GM12878 (cell line): ENCODE results near the gene SLA2. TPM values are rescaled to one million over a fixed set of nuclear protein-coding genes. Genes with fewer than 3 reads are reported as not detected.

Source experiments
- ATAC-seq: fragments of 200-7000 bp; cut with Tn5 transposase; 3 replicates; pipeline ENCODE4 v1.9.1; 2020; ENCODE audit warnings: mild to moderate bottlenecking, moderate library complexity
- BruUV-seq: library from RNA; stranded (reverse); fragments of 400-500 nt; replicated peaks from 2 replicates; lab custom pipeline; 2021; lab: Mats Ljungman, UMichigan
- CTCF ChIA-PET: fragments of 300-600 bp; sonication (Branson Sonifier 250); formaldehyde crosslinking; extraction: SDS; loops from one replicate; lab custom pipeline; 2021; ENCODE audit warnings: inconsistent platforms; lab: Yijun Ruan, JAX
- POLR2A ChIA-PET: fragments of 350-600 bp; formaldehyde crosslinking; extraction: SDS; loops from one replicate; lab custom pipeline; 2021; ENCODE audit warnings: inconsistent platforms; lab: Charles Lee
- RAD21 ChIA-PET: fragments of 300-600 bp; sonication (Branson Sonifier 250); formaldehyde crosslinking; loops from one replicate; lab custom pipeline; 2023; ENCODE audit warnings: antibody characterized with exemption; ENCODE audit not compliant: unreplicated experiment; lab: Charles Lee
- SMC1A ChIA-PET: fragments of 300-600 bp; sonication (Branson Sonifier 250); formaldehyde crosslinking; loops from one replicate; lab custom pipeline; 2023; ENCODE audit not compliant: unreplicated experiment, uncharacterized antibody; lab: Charles Lee
- DNase-seq: peaks from one replicate; pipeline ENCODE4 v3.0.0-alpha.2; 2011; ENCODE audit warnings: low read depth, low spot score
- FAIRE-seq: peaks from 3 replicates; lab custom pipeline; 2011; peaks lifted over from hg19 to GRCh38; lab: Jason Lieb, UNC
- H2AFZ ChIP-seq: 2 replicates; pipeline ENCODE4 v1.6.0; 2011; ENCODE audit warnings: low read depth, low read length, control low read depth; ENCODE audit not compliant: control insufficient read depth
- H3K27ac ChIP-seq: 2 replicates; pipeline ENCODE4 v1.5.1; 2011; ENCODE audit warnings: control low read depth; ENCODE audit not compliant: control insufficient read depth, insufficient read depth
- H3K27me3 ChIP-seq, 2 experiments: replicated peaks in 1 of 2; 2 replicates each; pipeline versions ENCODE4 v1.6.0 to v1.6.1; 2011; ENCODE audit warnings: low read length in 1 of 2; ENCODE audit not compliant: control insufficient read depth in 2 of 2, insufficient read depth in 2 of 2
- H3K36me3 ChIP-seq, 2 experiments: 2 replicates each; pipeline ENCODE4 v1.5.1; 2011; ENCODE audit warnings: low read length in 1 of 2; ENCODE audit not compliant: control insufficient read depth in 2 of 2, insufficient read depth in 2 of 2
- H3K4me1 ChIP-seq: 2 replicates; pipeline ENCODE4 v1.6.1; 2011; ENCODE audit warnings: mild to moderate bottlenecking, low read length, moderate library complexity, mixed read lengths; ENCODE audit not compliant: control insufficient read depth, insufficient read depth
- H3K4me2 ChIP-seq: 2 replicates; pipeline ENCODE4 v1.6.0; 2011; ENCODE audit warnings: control low read depth; ENCODE audit not compliant: control insufficient read depth, insufficient read depth
- H3K4me3 ChIP-seq: fragments of 200-600 bp; sonication (generic); 2 replicates; pipeline ENCODE4 v1.5.1; 2016
- H3K79me2 ChIP-seq: 2 replicates; pipeline ENCODE4 v1.6.0; 2011; ENCODE audit warnings: low read length; ENCODE audit not compliant: control insufficient read depth, insufficient read depth
- H3K9ac ChIP-seq: 2 replicates; pipeline ENCODE4 v1.8.0; 2011; ENCODE audit warnings: low read length, control low read depth, mixed read lengths; ENCODE audit not compliant: control insufficient read depth, insufficient read depth
- H3K9me3 ChIP-seq: replicated peaks from 3 replicates; pipeline ENCODE4 v1.5.1; 2011; ENCODE audit warnings: mild to moderate bottlenecking, low read length; ENCODE audit not compliant: control insufficient read depth, insufficient read depth
- H4K20me1 ChIP-seq: 2 replicates; pipeline ENCODE4 v1.6.0; 2011; ENCODE audit not compliant: control insufficient read depth, insufficient read depth
- KLF5 ChIP-seq: fragments of 450-650 bp; IDR thresholded peaks from 2 replicates; pipeline ENCODE4 v1.6.1; 2014; ENCODE audit warnings: mild to moderate bottlenecking; ENCODE audit not compliant: partially characterized antibody
- MTA3 ChIP-seq: IDR thresholded peaks from 2 replicates; pipeline ENCODE4 v1.6.1; 2012; ENCODE audit warnings: low read length, inconsistent platforms, borderline replicate concordance
- PRDM15 ChIP-seq: fragments of 450-650 bp; formaldehyde crosslinking; IDR thresholded peaks from 2 replicates; pipeline ENCODE4 v1.4.0; 2020; ENCODE audit warnings: mild to moderate bottlenecking, moderate library complexity
- ZNF217 ChIP-seq: fragments of 450-650 bp; IDR thresholded peaks from 2 replicates; pipeline ENCODE4 v1.6.1; 2017; ENCODE audit warnings: antibody characterized with exemption, mild to moderate bottlenecking
- ZNF384 ChIP-seq: IDR thresholded peaks from 2 replicates; pipeline ENCODE4 v1.6.1; 2012; ENCODE audit warnings: low read depth, mild to moderate bottlenecking, low read length, improper control_type of control experiment, borderline replicate concordance
- WGBS: methylation state at CpG from one replicate; pipeline ENCODE4 v1.1.6; 2016; ENCODE audit warnings: low lambda C conversion rate; ENCODE audit not compliant: insufficient replicate concordance, insufficient coverage; ENCODE audit errors: missing lambda C conversion rate; 5-methylcytosine and 5-hydroxymethylcytosine counted together
- in situ Hi-C: fragments of 300-500 bp; cut with MboI; formaldehyde crosslinking; loops from 9 replicates; pipeline ENCODE4 v1.14.3; 2018; ENCODE audit warnings: mixed read lengths
- intact Hi-C: fragments of 100-400 bp; cut with micrococcal nuclease; formaldehyde crosslinking; loops from one replicate; pipeline ENCODE4 v1.14.2; 2022; ENCODE audit not compliant: unreplicated experiment
- polyA plus RNA-seq, 11 experiments: library from polyadenylated mRNA; depleted of rRNA in 4 of 11; unstranded in 6 of 11; stranded (reverse) in 5 of 11; fragments of >200 nt; fragmentation: Nextera tagmentation in 4 of 11; fragmentation: Illumina TruSeq in 1 of 11; extraction: Ambion mirVana in 4 of 11; extraction: Trizol in 1 of 11; gene quantifications; 1 replicate in 1 of 11; 2 replicates in 10 of 11; pipeline versions ENCODE4 v1.2.1 to v1.2.3, GENCODE V29; 2011 to 2016; ENCODE audit warnings: inconsistent platforms in 2 of 11, missing spikeins in 2 of 11, low read depth in 1 of 11
- total RNA-seq, 4 experiments: library from RNA; depleted of rRNA in 3 of 4; stranded (reverse); fragments of >200 nt in 3 of 4; fragmentation: Illumina TruSeq in 1 of 4; extraction: Trizol in 1 of 4; gene quantifications; 2 replicates each; pipeline versions ENCODE4 v1.2.1 to v1.2.3, GENCODE V29; 2013 to 2021

The SLA2 gene
- total and polyA plus RNA-seq, 10 of the 15 experiments (the other 5 are each of a cell fraction or from before 2014, with no cell fraction given): 0.29 to 3.3 (median 1.4) TPM

- Histone ChIP-seq H3K9ac (no peak overlapping the region), H3K79me2 (no peaks in the 10 kb centered on the region), H4K20me1 (no peaks in the 10 kb centered on the region), H3K4me3 (no peak overlapping the region)
- intact Hi-C loops: no loop called here
- TF ChIP-seq PRDM15 (CRISPR knock-in tag) (no peak), KLF5 (no peak), ZNF384 (no peak), MTA3 (no peak), ZNF217 (no peak)
- TF ChIP-seq, all 136 proteins: peak for 0
- Histone ChIP-seq H3K4me1 (peaks cover 16% of the 10 kb centered on the region), H3K36me3 (no peaks in the 10 kb centered on the region), H3K27ac (no peak overlapping the region), H3K9me3 (no peaks in the 10 kb centered on the region), H3K27me3 (no peaks in the 10 kb centered on the region), H3K4me2 (no peak overlapping the region), H2AFZ (no peak overlapping the region; the same call in 1 of the 2 replicates)
- ChIA-PET POLR2A (no interaction called here), CTCF (interaction anchor here (0.5 to 1.7 kb wide), 4 partner anchors 10 to 240 kb away, joined by 3 to 7 read pairs (median 4); no protein-coding TSS in a partner anchor), SMC1A (interaction anchor here (0.6 to 1.1 kb wide), 3 partner anchors 8 to 34 kb away, joined by 3 to 4 read pairs (median 3); no protein-coding TSS in a partner anchor), RAD21 (interaction anchor here (0.7 kb wide), 1 partner anchor 31 kb away, joined by 5 read pairs; no protein-coding TSS in a partner anchor)
- FAIRE-seq (no peak), DNase-seq (no peak), ATAC-seq (no peak)
- in situ Hi-C loops: no loop called here
- no TSS peak for BruUV-seq
- WGBS: 100% methylated on average over 3 of the region's 3 CpGs
Measured at GRCh38 chr20:36646678-36647077, 682 bp upstream of the SLA2 start.
